ENCODE measurements around the gene USP14. TPM values are rescaled to one million over a fixed set of nuclear protein-coding genes. Genes with fewer than 3 reads are reported as not detected.

The USP14 gene
- total RNA-seq, 2 donors from 2014 or later = 79.3 to 86.9 TPM

GRCh38 chr18:154151-154550, 4.2 kb upstream of the USP14 start:
- Mint-ChIP-seq H3K27ac (no peak overlapping the region), H3K36me3 (peaks cover 0 to 4% of the 10 kb centered on the region in 2 donors), H3K9me3 (no peaks in the 10 kb centered on the region)
- DNase-seq (ENCODE audit: low spot score in 2 of 2) (no peak), ATAC-seq (no peak)

- H3K36me3 Mint-ChIP-seq = peaks cover 0 to 7% of the 10 kb centered on the region in 2 donors
- DNase-seq (ENCODE audit: low spot score in 2 of 2) (no peak), ATAC-seq (no peak)
- H3K27ac Mint-ChIP-seq = no peak overlapping the region
- no peaks in the 10 kb centered on the region for H3K9me3 Mint-ChIP-seq
These were observed 2.7 kb upstream of the USP14 start for GRCh38 chr18:155688-156087.

DNA sequence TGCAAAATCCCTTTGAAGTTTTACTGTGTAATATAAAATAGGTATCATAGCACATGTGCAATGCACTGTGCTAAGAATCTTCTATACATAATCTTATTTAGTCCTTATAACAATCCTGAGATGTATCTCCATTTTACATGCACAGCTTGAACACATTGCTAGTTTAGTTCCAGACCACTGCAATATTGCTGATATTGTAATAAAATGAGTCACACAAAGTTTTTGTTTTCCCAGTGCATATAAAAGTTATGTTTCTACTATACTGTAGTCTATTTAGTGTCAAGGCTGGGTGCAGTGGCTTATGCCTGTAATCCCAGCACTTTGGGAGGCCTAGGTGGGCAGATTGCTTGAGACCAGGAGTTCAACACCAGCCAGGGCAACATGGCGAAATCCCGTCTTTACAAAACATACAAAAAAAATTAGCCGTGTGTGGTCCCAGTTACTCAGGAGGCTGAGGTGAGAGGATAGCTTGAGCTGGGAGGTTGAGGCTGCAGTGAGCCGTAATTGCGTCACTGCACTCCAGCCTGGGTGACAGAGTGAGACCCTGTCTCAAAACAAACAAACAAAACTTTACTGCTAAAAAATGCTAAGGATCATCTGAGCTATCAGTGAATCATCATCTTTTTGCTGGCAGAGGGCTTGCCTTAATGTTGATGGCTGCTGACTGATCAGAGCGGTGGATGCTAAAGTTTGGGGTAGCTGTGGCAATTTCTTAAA, 1.7 kb upstream of the USP14 start:
- peaks cover 0 to 7% of the 10 kb centered on the region in 2 donors for H3K36me3 Mint-ChIP-seq
- ATAC-seq = no peak
- DNase-seq (ENCODE audit: low spot score in 2 of 2) = no peak
- H3K27ac Mint-ChIP-seq = no peak overlapping the region
- no peaks in the 10 kb centered on the region for H3K9me3 Mint-ChIP-seq

- ATAC-seq (no peak), DNase-seq (ENCODE audit: low spot score in 2 of 2) (peak in 1 of 2 donors; percentile 5)
- peak overlapping the region; percentile 89 to 96 for H3K27ac Mint-ChIP-seq
- H3K9me3 Mint-ChIP-seq = no peaks in the 10 kb centered on the region
- peaks cover 7 to 13% of the 10 kb centered on the region in 2 donors for H3K36me3 Mint-ChIP-seq
These were observed 788 bp downstream of the USP14 start for GRCh38 chr18:159037-159652.

- no peak for DNase-seq (ENCODE audit: low spot score in 2 of 2)
- no peak for ATAC-seq
- Mint-ChIP-seq H3K36me3 (peaks cover 7 to 16% of the 10 kb centered on the region in 2 donors), H3K9me3 (no peaks in the 10 kb centered on the region), H3K27ac (no peak overlapping the region)
These were observed 1.6 kb downstream of the USP14 start for GRCh38 chr18:159933-160332.

GRCh38 chr18:160831-161570, 2.6 kb downstream of the USP14 start:
- ATAC-seq (no peak), DNase-seq (ENCODE audit: low spot score in 2 of 2) (no peak)
- Mint-ChIP-seq H3K9me3 (no peaks in the 10 kb centered on the region), H3K27ac (peak overlapping the region in 1 of 2 donors; percentile 55), H3K36me3 (peaks cover 7 to 22% of the 10 kb centered on the region in 2 donors)

DNA sequence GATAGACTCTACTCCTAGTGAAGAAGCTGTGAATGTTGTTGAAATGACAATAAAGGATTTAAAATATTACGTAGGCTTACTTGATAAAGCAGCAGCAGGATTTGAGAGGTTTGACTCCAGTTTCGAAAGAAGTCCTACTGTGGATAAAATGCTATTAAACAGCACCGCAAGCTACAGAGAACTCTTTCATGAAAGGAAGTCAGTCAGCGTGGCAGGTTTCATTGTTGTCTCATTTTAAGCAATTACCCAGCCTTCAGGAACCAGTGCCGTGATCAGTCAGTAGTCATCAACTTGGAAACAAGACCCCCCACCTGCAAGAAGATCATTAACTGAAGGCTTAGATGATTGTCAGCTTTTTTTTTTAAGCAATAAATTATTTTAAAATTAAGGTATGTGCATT, 14.0 kb downstream of the USP14 start:
- ATAC-seq (no peak), DNase-seq (ENCODE audit: low spot score in 2 of 2) (no peak)
- Mint-ChIP-seq H3K36me3 (peaks cover 0 to 33% of the 10 kb centered on the region in 2 donors), H3K27ac (peak overlapping the region in 1 of 2 donors; percentile 30), H3K9me3 (no peaks in the 10 kb centered on the region)

DNA sequence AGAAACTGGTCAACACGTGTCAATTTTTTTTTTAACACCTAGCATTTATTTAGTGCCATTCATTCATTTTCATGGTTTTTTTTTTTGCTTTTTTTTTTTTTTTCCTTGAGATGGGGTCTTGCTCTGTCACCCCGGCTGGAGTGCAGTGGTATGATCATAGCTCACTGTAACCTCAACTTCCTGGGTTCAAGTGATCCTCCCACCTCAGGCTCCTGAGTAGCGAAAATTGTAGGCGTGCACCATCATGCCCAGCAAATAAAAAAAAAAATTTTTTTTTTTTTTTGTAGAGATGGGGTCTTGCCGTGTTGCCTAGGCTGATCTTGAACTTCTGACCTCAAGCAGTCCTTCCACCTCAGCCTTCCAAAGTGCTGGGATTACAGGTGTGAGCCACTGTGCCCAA, 21.1 kb downstream of the USP14 start:
- ATAC-seq (no peak), DNase-seq (ENCODE audit: low spot score in 2 of 2) (no peak)
- Mint-ChIP-seq H3K9me3 (no peaks in the 10 kb centered on the region), H3K36me3 (peaks cover 13 to 22% of the 10 kb centered on the region in 2 donors), H3K27ac (no peak overlapping the region)

- ATAC-seq = no peak
- DNase-seq (ENCODE audit: low spot score in 2 of 2) = no peak
- Mint-ChIP-seq H3K36me3 (peaks cover 13 to 22% of the 10 kb centered on the region in 2 donors), H3K27ac (no peak overlapping the region), H3K9me3 (no peaks in the 10 kb centered on the region)
These were observed 23.4 kb downstream of the USP14 start for GRCh38 chr18:181711-182110.

DNA sequence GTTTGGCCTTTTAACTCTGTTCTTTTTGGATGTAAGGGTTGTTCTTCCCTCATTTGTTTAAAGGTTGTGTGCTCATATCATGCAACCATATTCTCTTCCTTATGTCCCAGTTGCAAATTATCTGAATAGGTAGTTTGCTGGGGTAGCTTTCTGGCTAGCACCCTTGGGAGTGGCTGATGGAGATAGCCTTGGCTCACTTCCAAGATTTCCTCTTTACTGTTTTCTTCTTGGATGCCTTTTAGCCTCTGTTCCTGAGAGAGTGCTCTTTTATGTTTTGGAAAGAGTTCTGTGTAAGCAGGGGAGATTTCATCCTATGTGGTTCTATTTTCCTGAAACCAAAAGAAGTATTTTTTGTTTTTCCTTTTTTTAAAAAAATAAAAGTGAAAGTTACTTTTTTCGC, 25.4 kb downstream of the USP14 start:
- Mint-ChIP-seq H3K36me3 (peaks cover 9 to 18% of the 10 kb centered on the region in 2 donors), H3K27ac (peak overlapping the region in 1 of 2 donors; percentile 84), H3K9me3 (no peaks in the 10 kb centered on the region)
- ATAC-seq = no peak
- DNase-seq (ENCODE audit: low spot score in 2 of 2) = no peak

- no peak for DNase-seq (ENCODE audit: low spot score in 2 of 2)
- Mint-ChIP-seq H3K36me3 (peaks cover 0 to 4% of the 10 kb centered on the region in 2 donors), H3K9me3 (no peaks in the 10 kb centered on the region), H3K27ac (no peak overlapping the region)
- no peak for ATAC-seq
These were observed 30.9 kb downstream of the USP14 start for GRCh38 chr18:189254-189653.

DNA sequence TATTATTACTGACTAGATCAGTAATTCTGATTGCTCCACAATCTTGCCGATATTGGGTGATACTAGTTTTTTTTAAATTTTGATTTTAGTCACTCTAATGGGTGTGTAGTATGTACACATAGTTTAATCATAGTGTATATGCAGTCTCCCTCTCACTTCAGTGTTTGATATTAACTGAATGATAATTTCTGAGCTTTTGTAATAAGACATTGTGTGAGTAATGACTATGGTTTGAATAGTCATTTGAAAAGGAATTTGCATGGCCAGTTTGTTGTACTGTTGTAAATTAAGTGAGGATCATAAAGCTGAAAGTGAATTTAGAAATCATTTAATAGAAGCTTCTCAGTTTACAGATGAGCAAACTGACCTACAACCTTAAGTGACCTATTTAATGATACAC, 33.4 kb downstream of the USP14 start:
- no peaks in the 10 kb centered on the region for H3K9me3 Mint-ChIP-seq
- H3K36me3 Mint-ChIP-seq = peaks cover 9 to 10% of the 10 kb centered on the region in 2 donors
- ATAC-seq = no peak
- DNase-seq (ENCODE audit: low spot score in 2 of 2) = no peak
- no peak overlapping the region for H3K27ac Mint-ChIP-seq

DNA sequence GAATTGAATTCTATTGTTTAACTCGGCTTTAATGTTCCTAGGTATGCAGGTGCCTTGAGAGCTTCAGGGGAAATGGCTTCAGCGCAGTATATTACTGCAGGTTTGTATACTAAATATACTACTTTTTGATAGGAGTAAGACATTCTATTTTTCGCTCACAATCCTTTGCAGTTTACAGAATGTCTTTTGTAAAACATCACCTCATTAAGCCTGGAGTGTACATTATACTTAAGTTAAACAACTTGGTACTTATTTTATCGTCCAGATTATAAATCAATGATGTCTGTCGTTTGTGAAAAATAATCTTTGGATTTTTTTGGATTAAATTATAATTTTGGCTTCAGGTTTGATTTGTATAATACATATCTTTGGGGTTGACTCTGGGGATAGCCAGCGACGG, 34.4 kb downstream of the USP14 start:
- Mint-ChIP-seq H3K36me3 (peaks cover 9 to 10% of the 10 kb centered on the region in 2 donors), H3K27ac (no peak overlapping the region), H3K9me3 (no peaks in the 10 kb centered on the region)
- no peak for ATAC-seq
- no peak for DNase-seq (ENCODE audit: low spot score in 2 of 2)

GRCh38 chr18:195651-196050, 37.3 kb downstream of the USP14 start:
- peaks cover 9 to 10% of the 10 kb centered on the region in 2 donors for H3K36me3 Mint-ChIP-seq
- no peak for ATAC-seq

GRCh38 chr18:199214-199613, 40.9 kb downstream of the USP14 start:
- Mint-ChIP-seq H3K27ac (peak overlapping the region in 1 of 2 donors; percentile 29), H3K36me3 (peaks cover 6 to 9% of the 10 kb centered on the region in 2 donors), H3K9me3 (no peaks in the 10 kb centered on the region)
- ATAC-seq = no peak
- no peak for DNase-seq (ENCODE audit: low spot score in 2 of 2)

More at GRCh38 chr18:195651-196050, 37.3 kb downstream of the USP14 start:
- Mint-ChIP-seq H3K9me3 (no peaks in the 10 kb centered on the region), H3K27ac (peak overlapping the region in 1 of 2 donors; percentile 62)
- DNase-seq (ENCODE audit: low spot score in 2 of 2) = no peak

GRCh38 chr18:199768-200167, 41.4 kb downstream of the USP14 start:
- no peaks in the 10 kb centered on the region for H3K9me3 Mint-ChIP-seq
- DNase-seq (ENCODE audit: low spot score in 2 of 2) (no peak), ATAC-seq (no peak)
- H3K27ac Mint-ChIP-seq = no peak overlapping the region
- peaks cover 6 to 14% of the 10 kb centered on the region in 2 donors for H3K36me3 Mint-ChIP-seq

DNA sequence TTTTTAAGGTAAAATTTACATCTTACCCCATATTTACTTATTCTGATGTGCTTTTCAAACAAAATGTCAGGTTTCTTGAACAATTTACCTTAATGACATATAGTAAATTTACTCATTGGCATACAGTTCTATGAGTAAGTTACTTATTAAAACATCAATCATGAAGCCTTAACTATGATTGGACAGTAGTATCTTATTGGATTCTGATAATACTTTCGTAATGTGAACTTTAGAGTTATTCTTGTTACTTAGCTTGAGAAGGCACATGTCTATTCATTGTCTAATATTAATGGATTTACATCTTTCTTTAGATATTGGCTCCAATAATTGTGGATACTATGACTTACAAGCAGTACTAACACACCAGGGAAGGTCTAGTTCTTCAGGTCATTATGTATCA, 51.7 kb downstream of the USP14 start:
- H3K9me3 Mint-ChIP-seq = no peaks in the 10 kb centered on the region
- peak overlapping the region in 1 of 2 donors; percentile 24 for H3K27ac Mint-ChIP-seq
- ATAC-seq = no peak

More for the DNA sequence above, 51.7 kb downstream of the USP14 start:
- H3K36me3 Mint-ChIP-seq = peaks cover 17 to 49% of the 10 kb centered on the region in 2 donors
- no peak for DNase-seq (ENCODE audit: low spot score in 2 of 2)

All from activated naive CD4-positive, alpha-beta T cell treated with anti-CD3 and anti-CD28 coated beads, Interleukin-2, amount 50 U/mL, for 72 hours (primary cell).